ENCODE measurements around the gene STX10.

Gene STX10

DNA sequence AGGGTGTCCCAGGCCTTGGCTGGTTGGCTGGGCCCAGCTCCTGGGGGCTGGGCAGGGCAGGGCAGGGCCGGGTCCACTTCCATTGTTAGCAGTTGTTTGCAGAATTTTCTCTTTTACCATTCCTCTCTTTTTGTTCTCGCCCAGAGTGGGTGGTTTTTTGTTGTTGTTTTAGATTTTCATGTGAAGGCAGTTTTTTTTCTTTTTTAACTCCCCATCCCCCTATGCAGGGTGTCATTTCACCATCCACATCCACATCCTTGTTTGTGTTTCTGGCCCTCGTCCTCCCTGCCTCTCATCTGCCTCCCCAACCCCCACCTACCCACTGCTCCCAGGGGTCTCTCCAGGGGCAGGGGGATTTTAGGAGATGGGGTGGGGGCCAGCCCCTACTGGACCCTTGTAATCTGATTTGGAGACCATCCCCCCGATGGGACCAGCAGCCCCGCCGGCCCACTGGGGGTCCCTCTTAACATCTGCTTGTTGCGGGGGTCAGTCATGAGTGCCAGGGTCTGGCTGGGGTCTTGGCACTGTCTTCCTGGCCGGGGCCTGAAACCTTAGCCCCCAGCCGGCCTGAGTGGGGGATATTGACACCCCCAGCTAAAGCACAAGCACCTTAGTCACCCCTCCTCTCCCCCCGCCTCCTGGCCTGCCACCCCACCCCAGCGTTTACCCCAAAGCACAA, 10.4 kb downstream of the STX10 start:
- DNase-seq (ENCODE audit: low read depth in 2 of 2): no peak

DNA sequence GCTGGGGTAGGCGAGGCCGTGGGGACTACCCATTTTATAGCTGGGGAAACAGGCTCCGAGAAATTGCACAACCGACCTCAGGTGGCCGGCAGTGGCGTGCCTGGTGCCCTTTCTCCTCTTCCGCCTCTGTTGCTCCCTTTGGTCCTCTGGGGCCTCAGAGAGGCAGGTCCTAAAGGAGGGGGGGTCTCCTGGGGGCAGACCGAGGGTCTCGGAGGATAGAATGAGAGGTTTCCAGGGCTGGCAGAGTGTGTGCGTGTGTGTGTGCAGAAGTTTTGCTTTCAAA, 11.3 kb downstream of the STX10 start:
- no peak for DNase-seq (ENCODE audit: low read depth in 2 of 2)

DNA sequence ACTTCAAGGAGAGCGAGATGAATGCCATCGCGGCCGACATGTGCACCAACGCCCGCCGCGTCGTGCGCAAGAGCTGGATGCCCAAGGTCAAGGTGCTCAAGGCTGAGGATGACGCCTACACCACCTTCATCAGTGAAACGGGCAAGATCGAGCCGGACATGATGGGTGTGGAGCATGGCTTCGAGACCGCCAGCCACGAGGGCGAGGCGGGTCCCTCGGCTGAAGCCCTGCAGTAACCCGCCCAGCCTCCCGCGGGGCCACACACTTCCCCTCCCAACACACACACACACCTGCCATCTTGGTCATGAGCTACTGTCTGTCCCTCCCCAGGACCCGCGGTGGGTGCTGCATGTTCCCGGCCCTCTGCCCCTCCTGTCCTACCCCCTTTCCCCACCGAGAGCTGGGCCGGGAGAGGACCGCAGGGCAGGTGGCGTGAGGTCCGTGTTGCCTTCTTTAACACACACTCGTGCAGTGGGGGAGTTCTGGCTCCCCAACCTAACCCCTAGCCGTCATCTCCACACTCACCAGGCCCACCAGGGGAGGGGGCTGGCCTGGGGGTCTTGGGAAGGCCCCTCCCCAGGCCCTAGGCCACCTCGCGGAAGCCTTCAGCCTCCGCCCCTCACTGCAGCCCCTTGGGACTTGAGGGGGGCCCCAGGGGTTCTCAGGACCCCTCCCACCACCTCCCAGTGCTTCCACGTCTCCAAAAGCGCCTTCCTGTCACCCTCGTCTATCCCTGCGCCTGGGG, 11.8 kb downstream of the STX10 start:
- DNase-seq (ENCODE audit: low read depth in 2 of 2): no peak

DNA sequence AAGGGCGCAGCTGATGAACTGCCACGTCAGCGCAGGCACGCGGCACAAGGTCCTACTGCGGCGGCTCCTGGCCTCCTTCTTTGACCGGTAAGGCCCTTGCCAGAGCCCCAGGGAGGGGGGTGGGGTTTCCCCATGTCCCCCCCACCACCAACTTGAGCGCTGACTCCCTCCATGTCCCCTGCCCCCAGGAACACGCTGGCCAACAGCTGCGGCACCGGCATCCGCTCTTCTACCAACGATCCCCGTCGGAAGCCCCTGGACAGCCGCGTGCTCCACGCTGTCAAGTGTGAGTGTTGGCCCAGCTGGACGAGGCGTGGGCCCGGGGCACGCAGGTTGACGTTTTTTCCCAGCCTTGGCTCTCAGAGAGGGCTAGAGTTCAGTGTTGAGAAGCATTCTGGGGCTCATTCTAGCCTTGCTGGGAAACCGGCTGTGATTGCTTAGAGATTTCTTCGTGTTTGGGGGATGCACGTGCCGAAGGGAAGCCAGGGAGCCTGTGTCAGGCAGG, 12.8 kb downstream of the STX10 start:
- no peak for DNase-seq (ENCODE audit: low read depth in 2 of 2)

DNA sequence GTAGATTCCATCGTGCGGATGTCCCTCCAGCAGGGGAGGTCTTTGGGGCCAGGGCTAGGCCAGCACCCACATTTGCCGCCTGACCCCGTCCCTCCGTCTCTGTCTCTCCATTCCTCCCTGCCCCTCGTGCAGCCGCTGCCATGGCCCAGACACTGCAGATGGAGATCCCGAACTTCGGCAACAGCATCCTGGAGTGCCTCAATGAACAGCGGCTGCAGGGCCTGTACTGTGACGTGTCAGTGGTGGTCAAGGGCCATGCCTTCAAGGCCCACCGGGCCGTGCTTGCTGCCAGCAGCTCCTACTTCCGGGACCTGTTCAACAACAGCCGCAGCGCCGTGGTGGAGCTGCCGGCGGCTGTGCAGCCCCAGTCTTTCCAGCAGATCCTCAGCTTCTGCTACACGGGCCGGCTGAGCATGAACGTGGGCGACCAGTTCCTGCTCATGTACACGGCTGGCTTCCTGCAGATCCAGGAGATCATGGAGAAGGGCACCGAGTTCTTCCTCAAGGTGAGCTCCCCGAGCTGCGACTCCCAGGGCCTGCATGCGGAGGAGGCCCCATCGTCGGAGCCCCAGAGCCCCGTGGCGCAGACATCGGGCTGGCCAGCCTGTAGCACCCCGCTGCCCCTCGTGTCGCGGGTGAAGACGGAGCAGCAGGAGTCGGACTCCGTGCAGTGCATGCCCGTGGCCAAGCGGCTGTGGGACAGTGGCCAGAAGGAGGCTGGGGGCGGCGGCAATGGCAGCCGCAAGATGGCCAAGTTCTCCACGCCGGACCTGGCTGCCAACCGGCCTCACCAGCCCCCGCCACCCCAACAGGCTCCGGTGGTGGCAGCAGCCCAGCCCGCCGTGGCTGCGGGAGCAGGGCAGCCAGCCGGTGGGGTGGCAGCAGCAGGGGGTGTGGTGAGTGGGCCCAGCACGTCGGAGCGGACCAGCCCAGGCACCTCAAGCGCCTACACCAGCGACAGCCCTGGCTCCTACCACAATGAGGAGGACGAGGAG, 14.8 kb downstream of the STX10 start:
- DNase-seq (ENCODE audit: low read depth in 2 of 2): no peak

DNA sequence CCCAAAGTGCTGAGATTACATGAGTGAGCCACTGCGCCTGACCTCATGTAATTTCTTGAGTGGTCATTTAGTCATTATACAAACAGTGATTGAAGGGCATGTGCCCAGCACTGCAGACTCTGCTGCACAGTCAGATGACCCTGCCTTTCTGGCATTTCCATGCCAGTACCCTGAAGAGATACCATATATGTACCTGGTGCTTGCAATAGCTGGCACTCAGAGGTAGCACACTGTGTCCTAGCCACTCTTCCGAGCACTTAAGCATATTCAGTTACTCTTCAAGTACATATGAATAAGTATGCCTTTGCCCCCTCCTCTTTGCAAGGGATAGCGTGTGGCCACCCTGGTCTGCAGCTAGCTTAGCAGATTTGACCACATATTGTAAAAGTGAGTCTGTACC, 15.5 kb downstream of the STX10 start:
- no peak for DNase-seq (ENCODE audit: low read depth in 2 of 2)

DNA sequence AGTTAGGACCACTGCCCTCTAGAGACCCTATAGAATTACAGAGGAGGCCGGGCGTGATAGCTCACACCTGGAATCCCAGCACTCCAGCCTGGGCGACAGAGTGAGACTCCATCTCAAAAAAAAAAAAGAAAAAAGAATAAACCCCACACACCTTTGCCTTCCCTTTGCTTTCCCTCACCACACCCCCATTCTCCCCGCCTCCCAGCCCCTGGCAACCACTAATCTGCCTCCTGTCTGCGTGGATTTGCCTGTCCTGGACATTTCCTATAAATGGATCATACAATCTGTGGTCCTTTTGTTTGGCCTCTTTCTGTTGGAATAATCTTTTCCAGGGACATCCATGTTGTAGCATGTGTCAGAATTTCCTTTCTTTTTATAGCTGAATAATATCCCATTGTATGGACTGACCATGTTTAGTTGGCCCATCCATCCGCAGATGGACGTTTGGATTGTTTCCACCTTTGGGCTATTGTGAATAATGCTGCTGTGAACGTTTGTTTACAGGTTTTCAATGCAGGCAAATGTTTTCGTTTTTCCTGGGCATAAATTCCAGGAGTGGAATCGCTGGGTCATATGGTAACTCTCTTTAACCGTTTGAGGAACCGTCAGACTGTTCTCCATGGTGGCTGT, 16.8 kb downstream of the STX10 start:
- DNase-seq (ENCODE audit: low read depth in 2 of 2): no peak

DNA sequence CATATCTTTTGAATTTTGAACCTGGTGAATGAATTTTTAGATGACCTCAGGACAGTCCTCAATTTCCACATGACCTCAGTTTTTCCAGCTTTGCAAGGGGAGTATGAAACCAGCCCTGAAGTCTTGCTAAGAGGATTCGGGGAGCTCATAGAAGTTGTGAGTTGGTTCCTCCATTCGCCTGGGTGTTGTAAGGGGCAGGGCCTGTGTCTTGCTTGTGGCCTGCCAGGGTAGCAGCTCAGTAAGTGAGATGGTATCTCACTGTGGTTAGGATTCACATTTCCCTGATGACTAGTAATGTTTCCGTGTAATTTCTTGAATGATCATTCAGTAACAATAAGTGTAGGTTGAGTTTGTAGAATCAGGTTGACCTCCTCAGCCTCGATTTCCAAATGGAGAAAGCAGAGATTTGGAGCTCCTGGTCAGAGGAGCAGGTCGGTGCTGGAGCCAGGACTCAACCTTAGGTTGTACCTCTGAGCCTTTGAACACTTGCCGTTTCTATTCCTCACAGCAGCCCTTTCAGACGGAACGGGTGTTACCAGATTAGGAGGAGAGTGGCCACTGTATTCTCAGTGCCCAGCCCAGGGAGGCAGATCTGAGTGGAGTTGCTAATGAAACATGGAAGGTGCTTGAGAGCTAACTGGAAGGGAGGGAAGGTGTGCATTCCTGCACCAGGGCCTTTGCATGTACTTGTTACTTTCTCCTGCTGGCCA, 17.5 kb downstream of the STX10 start:
- peak in 1 of 2 donors; percentile 74 for DNase-seq (ENCODE audit: low read depth in 2 of 2)

DNA sequence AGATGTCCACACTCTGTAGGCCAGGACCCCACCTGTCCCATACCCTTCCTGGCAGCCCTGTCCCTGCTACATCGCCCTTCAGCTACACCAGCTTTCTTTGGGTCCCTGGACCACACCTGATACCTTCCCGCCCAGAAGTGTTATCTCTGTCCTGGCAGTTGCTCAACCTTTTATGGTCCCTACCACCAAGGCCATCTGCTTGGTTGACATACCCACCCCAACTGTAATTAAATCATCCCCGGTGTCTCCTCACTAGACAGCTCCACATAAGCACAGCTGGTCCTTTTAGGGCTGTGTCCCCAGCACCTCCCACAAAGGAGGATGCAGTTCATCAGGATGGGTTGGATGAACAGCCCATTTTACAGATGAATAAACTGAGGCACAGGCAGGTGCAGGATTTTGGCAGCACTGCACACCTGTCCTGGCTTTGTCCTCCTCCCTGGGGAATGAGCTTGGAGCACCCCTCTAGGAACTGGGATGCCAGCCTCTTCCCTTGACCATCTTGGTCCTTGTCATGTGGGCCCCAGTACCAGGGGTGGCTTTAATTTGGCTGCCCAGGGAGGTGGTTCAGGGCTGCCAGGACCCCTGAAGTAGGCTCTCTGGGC, 19.2 kb downstream of the STX10 start:
- DNase-seq (ENCODE audit: low read depth in 2 of 2): no peak

DNA sequence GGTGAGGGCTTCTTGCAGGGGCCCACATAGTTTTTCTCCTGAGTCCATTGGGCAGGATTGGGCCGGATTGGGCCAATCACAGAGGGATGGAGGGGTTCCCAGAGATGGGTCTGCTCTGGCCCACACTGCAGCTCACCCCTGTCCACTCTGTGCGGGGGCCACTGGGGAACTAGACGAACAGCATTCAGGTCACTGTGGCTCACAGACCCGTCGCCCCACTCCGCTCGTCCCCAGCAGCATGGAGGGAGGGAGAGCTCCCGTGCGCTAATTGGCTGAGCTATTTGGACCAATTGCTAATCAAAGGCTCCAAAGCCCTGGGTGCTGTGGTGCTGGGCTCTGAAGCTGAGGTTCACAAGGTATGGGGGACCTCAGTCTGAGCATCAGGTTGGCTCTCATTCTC, 20.8 kb downstream of the STX10 start:
- no peak for DNase-seq (ENCODE audit: low read depth in 2 of 2)

DNA sequence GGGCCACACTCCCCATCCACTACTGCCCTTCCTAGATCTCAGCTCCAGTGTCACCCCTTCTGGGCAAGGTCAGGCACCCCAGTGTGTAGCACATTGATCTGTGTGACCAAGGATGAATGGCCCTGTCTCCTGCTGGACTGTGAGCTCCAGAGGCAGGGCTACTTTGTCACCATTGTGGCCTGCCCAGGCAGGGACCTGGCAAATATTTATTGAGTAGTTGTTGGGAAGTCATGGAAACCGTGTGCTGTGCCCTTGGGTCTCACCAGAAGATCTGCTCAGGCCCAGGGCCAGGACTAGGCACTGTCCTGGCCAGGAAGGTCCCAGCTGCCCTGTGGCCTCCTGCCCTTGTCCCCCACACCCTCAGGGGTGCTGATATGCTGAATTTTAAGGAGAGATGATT, 21.6 kb downstream of the STX10 start:
- no peak for DNase-seq (ENCODE audit: low read depth in 2 of 2)

DNA sequence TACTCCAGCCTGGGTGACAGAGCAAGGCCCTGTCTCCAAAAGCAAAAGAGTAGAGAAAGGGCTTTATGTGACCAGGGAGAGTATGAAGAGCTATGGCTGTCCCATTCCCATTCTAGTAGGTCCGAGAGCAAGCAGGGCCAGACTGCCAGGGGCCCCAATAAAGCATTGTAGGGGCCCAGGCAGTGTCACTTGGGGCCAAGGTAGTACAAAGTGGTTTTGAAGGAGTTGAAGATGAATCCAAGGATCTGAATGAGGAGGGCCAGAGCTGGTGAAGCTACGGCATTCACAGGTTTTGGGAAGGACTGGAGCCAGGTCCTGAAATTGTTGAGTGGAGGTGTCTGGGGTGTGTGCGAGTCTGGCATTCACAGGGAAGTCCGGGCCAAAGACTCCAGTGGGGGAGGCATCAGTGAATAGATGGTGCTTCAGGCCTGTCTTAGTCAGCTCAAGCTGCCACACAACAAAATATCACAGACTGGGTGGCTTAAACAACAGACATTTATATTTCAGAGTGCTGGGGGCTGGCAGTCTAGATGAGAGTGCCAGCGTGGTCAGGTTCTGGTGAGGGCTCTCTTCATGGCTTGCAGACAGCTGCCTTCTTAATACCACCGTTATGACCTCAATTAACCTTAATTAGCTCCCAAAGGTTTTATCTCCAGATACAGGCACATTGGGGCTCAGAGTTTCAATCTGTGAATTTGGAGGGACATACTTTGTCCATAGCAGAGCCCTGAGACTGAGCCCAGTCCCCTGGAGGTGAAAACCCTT, 22.2 kb downstream of the STX10 start:
- no peak for DNase-seq (ENCODE audit: low read depth in 2 of 2)

DNA sequence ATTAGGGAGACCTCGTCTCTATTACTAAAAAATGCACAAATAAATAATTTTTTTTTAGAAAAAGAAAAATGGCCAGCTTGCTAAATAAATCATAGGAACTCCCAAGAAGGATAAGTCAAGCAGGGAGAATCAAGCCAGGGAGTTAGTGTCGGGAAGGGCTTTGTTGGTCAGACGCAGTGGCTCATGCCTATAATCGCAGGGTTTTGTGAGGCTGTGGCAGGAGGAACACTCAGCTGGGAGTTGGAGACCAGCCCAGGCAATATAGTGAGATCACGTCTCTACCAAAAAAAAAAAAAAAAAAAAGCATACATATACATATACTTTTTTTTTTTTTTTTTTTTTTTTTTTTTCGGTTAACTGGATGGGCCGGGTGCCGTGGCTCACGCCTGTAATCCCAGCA, 23.1 kb downstream of the STX10 start:
- no peak for DNase-seq (ENCODE audit: low read depth in 2 of 2)

DNA sequence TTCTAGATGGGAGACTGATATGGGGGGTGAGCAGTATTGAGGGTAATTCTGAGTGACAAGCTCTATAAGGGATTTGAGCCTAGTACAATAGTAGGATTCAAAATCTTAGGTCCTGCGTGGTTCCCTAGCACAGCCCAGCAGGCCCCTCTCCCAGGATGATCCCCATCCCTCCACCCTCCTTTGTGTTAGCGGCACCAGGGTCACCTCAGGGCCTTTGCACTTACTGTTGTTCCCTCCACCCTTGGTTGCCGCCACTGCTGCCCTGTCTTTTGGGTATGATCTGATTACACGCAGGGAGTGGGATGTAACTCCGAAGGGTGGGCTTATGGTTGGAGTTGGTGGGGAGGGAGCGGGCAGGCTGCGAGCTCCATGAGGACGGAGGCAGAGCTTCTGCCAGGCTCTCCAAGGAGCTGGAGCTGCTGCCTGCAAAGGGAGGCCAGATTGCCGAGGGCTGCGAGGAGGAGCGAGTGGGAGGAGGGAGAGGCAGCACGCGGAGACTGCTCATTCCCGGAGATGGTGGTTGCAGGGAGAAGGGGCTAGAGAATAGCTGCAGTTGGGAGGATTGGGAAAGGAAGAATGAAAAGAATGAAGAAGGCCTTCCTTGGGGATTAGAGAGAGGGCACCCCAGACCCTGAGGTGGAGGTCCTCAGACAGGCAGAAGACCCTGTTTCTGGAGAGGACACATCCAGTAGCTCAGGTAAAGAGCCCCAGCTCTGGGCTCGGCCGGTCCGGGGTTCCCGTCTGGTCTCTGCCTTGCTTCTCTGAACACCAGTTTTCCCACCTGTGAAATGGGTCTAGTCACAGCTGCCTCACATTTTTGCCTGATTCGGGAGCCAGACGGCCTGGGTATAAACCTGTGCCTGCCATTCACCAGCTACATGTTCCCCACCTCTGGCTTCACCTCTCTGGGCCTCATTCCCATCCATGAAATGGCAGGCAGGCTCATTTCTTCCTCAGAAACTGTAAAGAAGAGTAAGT, 26.9 kb downstream of the STX10 start:
- DNase-seq (ENCODE audit: low read depth in 2 of 2): no peak

DNA sequence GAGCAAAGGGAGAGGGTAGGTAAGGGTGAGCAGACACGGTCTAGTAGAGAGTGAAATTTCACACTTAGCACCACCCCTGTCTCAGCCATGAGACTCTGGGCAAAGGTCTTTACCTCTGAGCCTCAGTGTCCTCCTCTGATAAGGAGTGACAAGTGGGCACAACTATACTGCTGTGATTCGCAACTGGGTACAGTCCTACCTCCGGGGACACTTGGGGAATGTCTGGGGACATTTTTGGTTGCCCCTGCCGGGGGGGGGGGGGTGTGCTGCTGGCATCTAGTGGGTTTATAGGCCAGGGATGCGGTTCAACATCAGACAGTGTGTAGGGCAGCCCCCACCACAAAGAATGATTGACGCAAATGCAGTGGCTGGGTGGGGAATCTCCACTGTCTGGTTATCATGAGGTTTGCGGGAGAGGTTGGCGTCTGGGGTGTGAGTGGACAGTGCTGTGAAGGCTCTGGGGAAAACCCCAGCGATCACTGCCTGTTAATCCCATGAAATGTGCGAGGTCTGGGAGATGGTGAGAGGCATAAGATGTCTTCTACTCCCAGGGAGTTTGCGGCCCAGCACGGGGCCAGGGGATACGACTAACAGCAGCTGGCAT, 27.8 kb downstream of the STX10 start:
- DNase-seq (ENCODE audit: low read depth in 2 of 2): no peak

DNA sequence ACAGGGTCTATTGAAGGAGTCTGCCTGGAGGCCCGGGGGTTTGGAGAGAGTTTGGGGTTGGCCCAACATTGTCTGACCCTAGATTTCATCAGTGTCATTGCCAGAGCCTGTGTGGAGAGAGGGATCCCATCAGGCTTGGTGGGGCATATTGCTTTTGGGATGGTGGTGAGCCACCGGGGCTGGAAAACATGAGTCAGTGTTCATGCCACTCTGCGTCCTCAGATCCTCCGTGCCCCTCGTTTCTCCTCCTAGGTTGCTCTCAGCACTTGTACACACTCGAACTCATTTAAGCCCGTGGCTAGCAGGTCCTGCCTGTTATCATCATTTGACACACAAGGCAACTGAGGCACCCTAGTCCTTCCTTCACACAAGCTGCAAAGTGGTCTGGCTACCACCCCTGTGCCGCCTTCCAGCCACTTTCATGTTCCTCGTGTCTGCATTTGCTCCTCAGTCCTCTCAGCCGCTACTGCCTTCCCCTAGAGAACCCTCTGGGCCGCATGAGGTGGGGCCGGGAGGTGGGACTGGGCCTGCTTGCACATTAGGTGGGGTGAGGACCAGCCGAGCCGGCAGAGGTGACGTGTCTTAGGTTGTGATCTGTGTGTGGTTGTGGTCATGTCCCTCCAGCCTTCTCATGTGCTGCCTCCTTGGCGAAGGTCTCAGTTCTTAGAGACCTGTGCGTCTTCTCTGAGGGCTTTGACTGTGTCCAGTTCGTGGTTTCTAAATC, 28.5 kb downstream of the STX10 start:
- no peak for DNase-seq (ENCODE audit: low read depth in 2 of 2)

DNA sequence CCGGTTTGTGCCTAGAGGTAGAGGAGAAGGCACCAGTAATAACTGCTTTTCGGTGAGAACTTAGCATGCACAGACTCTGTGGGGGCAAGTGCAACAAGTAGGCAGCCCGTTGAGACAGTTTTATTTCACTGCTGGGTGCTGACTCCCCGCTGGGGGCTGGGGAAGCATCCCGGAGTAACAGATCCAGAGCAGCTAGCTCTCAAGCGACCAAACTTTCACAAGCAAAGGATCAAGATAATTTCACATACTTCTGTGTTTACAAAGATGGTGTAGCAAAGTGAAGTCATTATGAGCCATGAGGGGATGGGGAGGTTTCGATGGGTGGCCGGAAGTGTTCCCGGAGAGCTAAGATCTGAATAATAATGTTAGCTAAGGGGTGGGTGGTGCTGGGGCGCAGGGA, 29.4 kb downstream of the STX10 start:
- DNase-seq (ENCODE audit: low read depth in 2 of 2): no peak

DNA sequence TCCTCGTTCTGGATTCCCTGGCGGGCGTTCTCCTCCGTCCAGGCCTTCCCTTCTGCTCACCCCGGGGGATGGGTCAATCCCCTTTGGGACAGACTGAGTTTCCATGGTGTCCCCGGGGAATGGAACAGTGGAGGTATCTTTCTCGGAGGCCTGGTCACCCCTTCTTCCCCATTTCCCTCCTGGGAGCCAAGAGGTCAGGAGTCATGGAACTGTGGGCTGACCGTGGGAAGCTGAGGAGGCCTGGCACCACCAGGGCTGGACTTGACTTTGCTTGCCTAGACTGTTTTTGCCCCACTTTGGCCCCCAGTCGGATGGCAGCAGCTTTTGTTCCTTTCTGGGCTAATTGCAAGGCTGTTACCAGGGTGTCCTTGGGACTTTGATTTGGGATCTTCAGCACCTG, 30.1 kb downstream of the STX10 start:
- no peak for DNase-seq (ENCODE audit: low read depth in 2 of 2)

Data from stimulated activated CD4-positive, alpha-beta T cell treated with anti-CD3 and anti-CD28 coated beads, Interleukin-4, amount 100 ng/mL, for 48 hours (primary cell).